ENCODE measurements around the gene ZCCHC7.

Gene ZCCHC7

DNA sequence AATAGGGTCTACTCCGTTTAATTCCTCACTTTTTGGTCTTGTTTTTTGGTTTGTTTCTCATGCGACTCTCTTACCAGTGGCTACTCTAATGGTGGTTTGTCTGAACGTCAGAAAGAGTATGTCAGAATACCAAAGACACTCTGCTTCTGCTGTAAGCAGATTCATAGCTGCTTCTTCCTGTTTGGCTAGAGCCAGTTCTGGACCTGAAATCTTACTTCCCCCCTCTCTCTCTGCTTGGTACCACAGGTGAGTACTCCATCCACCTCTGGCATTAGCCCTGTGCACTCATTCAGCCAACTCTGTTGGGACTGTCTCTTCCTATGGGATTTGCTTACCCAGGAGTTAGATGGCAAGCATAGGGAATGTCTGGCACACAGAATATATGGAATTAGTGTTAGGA is 6.6 kb downstream of the ZCCHC7 start:
- DNase-seq (ENCODE audit: low read depth), result no peak
- TF ChIP-seq, protein P1, sequence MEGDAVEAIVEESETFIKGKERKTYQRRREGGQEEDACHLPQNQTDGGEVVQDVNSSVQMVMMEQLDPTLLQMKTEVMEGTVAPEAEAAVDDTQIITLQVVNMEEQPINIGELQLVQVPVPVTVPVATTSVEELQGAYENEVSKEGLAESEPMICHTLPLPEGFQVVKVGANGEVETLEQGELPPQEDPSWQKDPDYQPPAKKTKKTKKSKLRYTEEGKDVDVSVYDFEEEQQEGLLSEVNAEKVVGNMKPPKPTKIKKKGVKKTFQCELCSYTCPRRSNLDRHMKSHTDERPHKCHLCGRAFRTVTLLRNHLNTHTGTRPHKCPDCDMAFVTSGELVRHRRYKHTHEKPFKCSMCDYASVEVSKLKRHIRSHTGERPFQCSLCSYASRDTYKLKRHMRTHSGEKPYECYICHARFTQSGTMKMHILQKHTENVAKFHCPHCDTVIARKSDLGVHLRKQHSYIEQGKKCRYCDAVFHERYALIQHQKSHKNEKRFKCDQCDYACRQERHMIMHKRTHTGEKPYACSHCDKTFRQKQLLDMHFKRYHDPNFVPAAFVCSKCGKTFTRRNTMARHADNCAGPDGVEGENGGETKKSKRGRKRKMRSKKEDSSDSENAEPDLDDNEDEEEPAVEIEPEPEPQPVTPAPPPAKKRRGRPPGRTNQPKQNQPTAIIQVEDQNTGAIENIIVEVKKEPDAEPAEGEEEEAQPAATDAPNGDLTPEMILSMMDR (IDR thresholded peaks at IDR 0.05; ENCODE audit: low read depth, low read length, missing control alignments), result no peak
- H3K4me3 ChIP-seq (ENCODE audit: low read depth, low read length), result no peak overlapping the region

DNA sequence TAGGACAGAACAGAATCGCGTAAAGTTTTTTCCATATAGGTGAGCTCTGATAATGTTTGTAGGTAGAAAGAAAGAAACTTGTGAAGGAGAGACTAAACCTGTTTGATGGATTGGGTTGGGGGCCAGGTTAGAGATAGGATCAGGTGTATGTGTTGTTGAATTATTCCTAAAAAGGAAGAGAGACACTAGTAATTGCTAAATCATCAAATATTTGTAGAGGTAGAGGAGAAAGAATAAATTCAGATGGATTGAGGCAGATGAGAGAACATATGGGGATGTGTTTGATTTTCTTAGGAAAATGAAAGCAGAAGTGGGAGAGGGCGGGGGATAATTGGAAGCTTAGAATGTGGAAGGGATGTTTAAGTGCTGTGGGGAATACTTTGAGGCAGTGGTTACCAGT is 7.7 kb downstream of the ZCCHC7 start:
- DNase-seq (ENCODE audit: low read depth), result no peak
- TF ChIP-seq, protein P1 (IDR thresholded peaks at IDR 0.05; ENCODE audit: low read depth, low read length, missing control alignments), result no peak
- no peak overlapping the region for H3K4me3 ChIP-seq (ENCODE audit: low read depth, low read length)

DNA sequence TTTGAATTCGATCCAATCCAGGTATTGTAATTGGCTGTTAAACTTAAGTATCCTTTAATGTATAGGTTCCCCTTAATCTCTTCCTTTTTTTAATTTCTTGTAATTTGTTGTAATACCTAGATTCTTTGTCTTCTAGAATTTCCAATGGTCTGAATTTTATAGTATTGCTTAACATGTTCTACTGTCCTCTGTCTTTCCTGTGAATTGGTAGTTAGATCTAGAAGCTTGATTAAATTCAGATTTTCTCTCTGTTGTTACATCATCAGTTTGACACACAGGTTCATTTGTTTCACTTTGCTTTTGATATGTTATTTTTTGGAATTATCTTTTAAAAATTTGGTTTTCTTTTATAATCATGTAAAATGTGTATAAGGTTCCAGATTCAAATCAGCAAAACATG is 13.8 kb downstream of the ZCCHC7 start:
- TF ChIP-seq, protein P1 (IDR thresholded peaks at IDR 0.05; ENCODE audit: low read depth, low read length, missing control alignments), result no peak
- no peak for DNase-seq (ENCODE audit: low read depth)
- H3K4me3 ChIP-seq (ENCODE audit: low read depth, low read length), result no peak overlapping the region

DNA sequence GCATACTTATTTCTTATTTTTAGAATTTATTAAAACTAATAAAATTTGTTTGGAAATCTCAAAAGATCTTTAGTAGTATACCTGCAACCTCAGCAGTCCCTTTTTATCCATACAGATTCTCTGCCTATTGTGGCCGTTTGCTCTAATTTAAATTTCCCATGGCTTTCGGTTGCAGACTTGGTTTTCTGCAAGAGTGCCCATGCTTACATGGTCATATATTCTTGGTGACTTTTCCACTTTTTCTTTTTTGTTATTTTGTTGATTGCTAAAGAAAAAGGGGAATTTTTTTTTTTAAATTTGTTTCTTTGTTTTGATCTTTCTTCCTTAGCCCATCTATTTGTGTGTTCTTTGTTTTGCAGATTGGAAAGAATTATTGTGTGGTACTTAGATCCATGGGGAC is 20.6 kb downstream of the ZCCHC7 start:
- TF ChIP-seq, protein P1 (IDR thresholded peaks at IDR 0.05; ENCODE audit: low read depth, low read length, missing control alignments), result no peak
- no peak for DNase-seq (ENCODE audit: low read depth)
- H3K4me3 ChIP-seq (ENCODE audit: low read depth, low read length), result no peak overlapping the region

DNA sequence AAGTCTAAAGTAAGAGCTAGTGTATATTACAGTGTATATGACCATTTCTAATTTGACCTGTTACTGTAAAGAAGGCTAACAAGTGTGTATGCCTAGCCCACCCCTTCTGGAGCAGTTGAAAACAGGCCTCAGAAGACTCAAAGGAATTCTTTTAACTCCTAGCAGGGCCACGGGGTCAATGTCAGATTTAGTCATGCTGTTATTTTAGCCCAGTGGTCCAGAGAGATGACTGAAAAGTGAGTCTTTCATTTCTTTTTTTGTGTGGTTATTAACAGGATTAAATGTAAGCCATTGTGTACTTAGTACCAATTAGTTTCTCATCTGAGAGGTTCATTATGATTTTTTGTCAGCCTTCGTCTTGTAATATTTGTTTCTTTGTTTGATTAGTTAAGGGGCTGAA is 24.4 kb downstream of the ZCCHC7 start:
- peak; percentile 40 for DNase-seq (ENCODE audit: low read depth)
- H3K4me3 ChIP-seq (ENCODE audit: low read depth, low read length), result no peak overlapping the region
- TF ChIP-seq, protein P1 (IDR thresholded peaks at IDR 0.05; ENCODE audit: low read depth, low read length, missing control alignments), result no peak

DNA sequence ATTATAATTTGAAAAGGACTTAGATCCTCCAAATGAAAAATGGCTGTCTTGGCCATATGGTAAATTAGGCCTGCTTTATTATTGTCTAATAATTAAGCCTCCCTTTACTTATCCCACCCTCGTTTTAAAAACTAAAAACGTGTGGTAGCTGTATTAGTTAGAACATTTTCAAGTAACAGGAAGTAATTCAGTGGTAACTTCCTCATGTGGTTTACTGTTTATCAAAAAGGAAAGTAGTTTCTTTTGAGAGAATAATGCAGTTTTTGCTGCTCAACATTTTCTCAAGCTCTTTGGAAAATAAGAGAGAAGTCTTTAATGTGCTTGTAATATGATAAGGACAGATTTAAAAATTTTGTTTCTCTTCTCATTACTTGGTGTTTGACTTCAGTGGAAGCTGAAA is 26.0 kb downstream of the ZCCHC7 start:
- TF ChIP-seq, protein P1 (IDR thresholded peaks at IDR 0.05; ENCODE audit: low read depth, low read length, missing control alignments), result no peak
- DNase-seq (ENCODE audit: low read depth), result peak; percentile 42
- H3K4me3 ChIP-seq (ENCODE audit: low read depth, low read length), result no peak overlapping the region; the same call in 1 of the 2 replicates

DNA sequence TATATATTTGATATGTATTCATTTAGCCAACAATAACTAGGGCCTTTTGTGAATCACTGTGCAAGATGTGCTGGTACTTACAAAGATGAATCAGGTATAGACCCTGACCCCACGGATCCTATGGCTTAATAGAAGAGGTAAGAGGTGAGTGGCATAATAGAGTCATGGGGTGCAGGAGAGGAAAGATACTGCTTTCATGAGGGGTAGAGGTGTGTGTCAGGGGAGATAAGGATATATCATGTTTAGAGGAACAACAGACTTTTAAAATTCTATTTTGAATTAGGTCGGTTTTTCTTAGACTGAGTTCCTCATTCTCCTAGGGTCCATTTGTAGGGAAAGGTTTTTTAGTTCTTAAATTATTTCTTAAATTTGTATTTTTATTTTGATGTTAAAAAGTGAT is 27.8 kb downstream of the ZCCHC7 start:
- DNase-seq (ENCODE audit: low read depth), result no peak
- no peak overlapping the region for H3K4me3 ChIP-seq (ENCODE audit: low read depth, low read length)
- TF ChIP-seq, protein P1 (IDR thresholded peaks at IDR 0.05; ENCODE audit: low read depth, low read length, missing control alignments), result no peak

Data from GM12864 (cell line).